Bladder microvascular endothelial cell (primary cell): ENCODE results near the gene CHD1L. TPM values are rescaled to one million over a fixed set of nuclear protein-coding genes. Genes with fewer than 3 reads are reported as not detected.

Experiments
- total RNA-seq: library from RNA; depleted of rRNA; stranded (reverse); fragments of >200 nt; gene quantifications from 2 replicates; pipeline ENCODE4 v1.2.3, GENCODE V29; 2014

Gene CHD1L
- total RNA-seq: 22.0 and 37.1 TPM in 2 replicates

DNA sequence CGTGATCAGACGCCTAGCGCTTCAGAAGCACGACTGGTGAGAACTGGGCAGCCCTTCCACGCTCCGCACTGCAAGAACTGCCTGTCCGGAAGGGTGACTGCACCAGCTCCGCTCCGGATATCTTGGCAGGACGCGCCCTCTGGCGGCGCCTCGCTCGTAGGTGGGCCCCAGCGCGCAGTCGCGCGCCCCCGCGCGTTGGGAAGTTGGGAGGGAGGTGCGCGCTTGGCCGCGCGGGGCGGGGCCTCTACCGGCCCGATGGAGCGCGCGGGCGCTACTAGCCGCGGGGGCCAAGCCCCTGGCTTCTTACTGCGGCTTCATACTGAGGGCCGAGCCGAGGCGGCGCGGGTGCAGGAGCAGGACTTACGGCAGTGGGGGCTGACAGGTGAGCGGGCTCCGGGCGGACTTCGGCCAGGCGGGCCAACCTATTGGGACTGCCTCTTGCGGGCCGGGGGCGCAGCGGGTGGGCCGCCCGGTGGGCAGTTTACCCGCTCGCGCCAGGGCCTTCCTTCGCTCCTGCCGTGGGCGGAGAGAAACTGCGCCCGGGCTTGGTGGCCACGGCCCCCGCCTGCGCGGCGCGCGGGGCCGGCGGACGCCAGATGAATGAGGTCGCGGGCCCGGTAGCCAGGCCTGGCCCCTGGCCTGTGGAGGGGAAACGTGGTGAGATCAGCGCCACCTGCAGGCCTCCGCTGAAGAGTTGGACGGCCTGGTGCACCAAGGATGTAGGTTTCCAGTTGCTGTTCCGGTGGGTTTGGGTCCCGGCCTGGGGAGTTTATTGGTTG is at the start of gene CHD1L:
Gene CHD1L, plus strand, starts transcription at position 236 of the 779 bp plus-strand sequence. Its CDS starts 20 bp downstream, at position 256.

DNA sequence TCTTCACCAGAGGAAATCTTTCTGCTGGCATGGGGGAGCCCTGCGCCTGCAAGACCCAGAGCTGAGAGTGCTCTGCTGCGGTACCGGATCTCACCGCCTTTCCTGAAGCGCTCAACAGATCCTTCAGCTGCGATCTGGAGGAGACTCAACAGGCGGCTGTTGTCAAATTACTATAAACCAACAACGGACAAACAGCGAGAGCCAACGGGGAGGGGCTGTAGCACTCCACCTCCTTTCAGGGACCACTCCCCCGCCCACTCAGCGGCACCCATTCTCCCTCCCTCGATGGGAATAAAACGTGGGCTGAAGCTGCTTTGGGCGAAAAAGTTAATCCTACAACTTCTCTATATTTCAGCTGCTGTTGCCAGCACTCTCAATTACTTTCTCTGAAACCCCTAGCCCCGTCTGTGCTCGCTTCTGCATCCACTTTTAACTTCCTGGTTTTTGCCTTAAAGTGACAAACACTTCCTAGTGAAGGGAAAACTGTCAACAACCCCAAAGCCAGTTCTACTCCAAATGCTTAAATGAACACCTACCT is 17.2 kb upstream of the CHD1L start, which contains the start of gene FMO5:
Gene FMO5, minus strand, starts transcription at position 147 of the 538 bp plus-strand sequence. CDS start 310 bp downstream, outside the sequence.

Other genes with a start within 250 kb of the CHD1L start
- gene PRKAB2, start 70.2 kb upstream of the CHD1L start, total RNA-seq: 4.2 and 7.7 TPM in 2 replicates
- 1.5 and 2.6 TPM in 2 replicates for gene FMO5, start 17.3 kb upstream of the CHD1L start, total RNA-seq